Transverse colon (tissue), 4 donors: ENCODE measurements around the gene SELE. TPM values are rescaled to one million over a fixed set of nuclear protein-coding genes. Genes with fewer than 3 reads are reported as not detected.

ENCODE experiments used
- DNase-seq: peaks from one replicate; pipeline ENCODE4 v3.0.0-alpha.2; 2019
- H3K27ac ChIP-seq, 4 donors: fragments of 200-600 bp; sonication (generic); 2 replicates each; pipeline ENCODE4 v1.5.1; 2016 to 2018; ENCODE audit warnings: inconsistent platforms in 4 of 4
- H3K27me3 ChIP-seq: fragments of 200-600 bp; sonication (generic); 2 replicates; pipeline ENCODE4 v1.5.1; 2017; ENCODE audit warnings: inconsistent platforms
- H3K36me3 ChIP-seq, 4 donors: fragments of 200-600 bp; sonication (generic); 2 replicates each; pipeline ENCODE4 v1.5.1; 2017 to 2019; ENCODE audit warnings: inconsistent platforms in 4 of 4
- H3K4me1 ChIP-seq, 4 donors: fragments of 200-600 bp; sonication (generic); 2 replicates each; pipeline ENCODE4 v1.5.1; 2017 to 2020; ENCODE audit warnings: inconsistent platforms in 4 of 4
- H3K4me3 ChIP-seq, 4 donors: fragments of 200-600 bp; sonication (generic); 1 replicate in 1 of 4; 2 replicates in 3 of 4; pipeline versions ENCODE4 v1.5.1 to v1.6.1; 2017 to 2019; ENCODE audit warnings: inconsistent platforms in 4 of 4
- H3K9me3 ChIP-seq, 2 donors: fragments of 200-600 bp; sonication (generic); 2 replicates each; pipeline ENCODE4 v1.5.1; 2017 to 2019; ENCODE audit warnings: inconsistent platforms in 2 of 2
- CTCF ChIP-seq, 5 experiments: fragments of 200-600 bp in 3 of 5; fragments of 450-650 bp in 2 of 5; sonication (generic) in 3 of 5; IDR thresholded peaks; 1 replicate in 2 of 5; 2 replicates in 3 of 5; pipeline ENCODE4 v1.5.1; 2016 to 2017; ENCODE audit warnings: antibody characterized with exemption in 5 of 5, inconsistent platforms in 3 of 5, mild to moderate bottlenecking in 2 of 5, moderate library complexity in 1 of 5
- EP300 ChIP-seq: sonication (generic); formaldehyde crosslinking; IDR thresholded peaks from one replicate; pipeline ENCODE4 v1.6.1; 2017; ENCODE audit warnings: antibody characterized with exemption, low read depth
- POLR2A ChIP-seq: fragments of 450-650 bp; IDR thresholded peaks from one replicate; pipeline ENCODE4 v1.6.1; 2016; ENCODE audit warnings: antibody characterized with exemption, mild to moderate bottlenecking, moderate library complexity
- POLR2AphosphoS5 ChIP-seq, 3 donors: sonication (generic); formaldehyde crosslinking; IDR thresholded peaks; one replicate each; pipeline ENCODE4 v1.6.1; 2016; ENCODE audit warnings: antibody characterized with exemption in 3 of 3
- WGBS, 2 donors: methylation state at CpG; one replicate each; pipeline ENCODE4 v1.1.5; 2018; ENCODE audit warnings: low coverage in 1 of 2; 5-methylcytosine and 5-hydroxymethylcytosine counted together
- in situ Hi-C, 4 donors: fragments of 200-750 bp; cut with MboI; loops; one replicate each; pipeline versions ENCODE4 v1.15.0 to v1.15.1; 2017; ENCODE audit warnings: low sequenced_read_pairs in 3 of 4, low pct_ligation_motif_present in 1 of 4, low pct_unique_long_range_greater_than_20kb in 1 of 4
- intact Hi-C: fragments of 100-400 bp; cut with DNase I; formaldehyde crosslinking; loops from one replicate; pipeline ENCODE4 v1.15.1; 2023; ENCODE audit warnings: low total_unique reads
- total RNA-seq, 4 donors: library from RNA; depleted of rRNA; stranded (reverse); fragments of >200 nt; gene quantifications; one replicate each; pipeline ENCODE4 v1.1.0, GENCODE V29; 2016

The SELE gene
- total RNA-seq, 4 donors from 2014 or later = 0.14 to 0.16 TPM; not detected in 2

- H3K27me3 ChIP-seq = no peaks in the 10 kb centered on the region
- H3K4me3 ChIP-seq = no peak overlapping the region
- intact Hi-C loops = no loop called here
- in situ Hi-C loops = no loop called here
- H3K9me3 ChIP-seq = no peaks in the 10 kb centered on the region
- no peaks in the 10 kb centered on the region for H3K36me3 ChIP-seq
- TF ChIP-seq POLR2AphosphoS5 (IDR thresholded peaks at IDR 0.05) (no peak), CTCF (IDR thresholded peaks at IDR 0.05) (no peak)
- 66 to 75% methylated on average over 3 of the region's 3 CpGs for WGBS, 2 donors
- peaks cover 0 to 10% (median 0%) of the 10 kb centered on the region in 4 donors for H3K4me1 ChIP-seq
- H3K27ac ChIP-seq = no peak overlapping the region
- no peak for DNase-seq
These were observed 37.4 kb downstream of the SELE start for GRCh38 chr1:169696273-169697100.

DNA sequence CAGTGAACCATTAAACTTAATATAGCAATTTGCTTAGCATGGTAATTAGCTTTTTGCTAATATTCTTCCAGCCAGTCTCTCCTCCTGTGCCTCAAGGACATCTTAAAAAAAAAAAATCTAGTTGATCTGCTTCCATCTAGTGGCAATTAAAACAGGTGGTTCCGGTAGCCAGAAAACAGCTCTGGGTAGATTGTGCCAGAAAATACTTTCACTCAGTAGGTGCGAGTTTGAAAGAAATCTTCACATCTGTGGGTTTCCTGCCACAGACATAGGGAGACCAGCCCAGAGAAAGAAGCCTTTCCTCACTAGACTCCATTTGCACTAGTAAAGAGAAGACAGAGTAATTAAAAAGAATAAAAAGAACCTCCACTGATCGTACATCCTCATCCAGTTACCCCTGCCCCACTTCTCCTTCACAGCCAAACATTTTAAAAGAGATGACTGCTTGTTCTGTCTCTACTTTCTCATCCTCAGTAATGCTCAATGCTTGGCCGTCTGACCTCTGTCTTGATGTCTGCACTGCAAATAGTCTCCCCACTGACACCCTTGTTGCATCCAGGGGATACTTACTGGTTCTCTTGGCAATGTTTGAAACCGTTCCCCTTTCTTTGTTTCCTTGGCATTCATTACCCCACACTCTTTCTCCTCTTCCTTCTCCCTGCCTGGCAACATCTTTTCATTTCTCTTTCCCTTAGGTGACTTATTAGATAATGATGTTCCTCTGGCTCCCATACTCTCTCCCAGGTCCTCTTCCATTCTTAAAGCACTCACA, 39.4 kb downstream of the SELE start:
- intact Hi-C loops (no loop called here), in situ Hi-C loops (no loop called here)
- no peak for DNase-seq
- Histone ChIP-seq H3K9me3 (no peaks in the 10 kb centered on the region), H3K27me3 (no peaks in the 10 kb centered on the region), H3K4me1 (peaks cover 0 to 10% (median 0%) of the 10 kb centered on the region in 4 donors), H3K27ac (no peak overlapping the region), H3K36me3 (no peaks in the 10 kb centered on the region), H3K4me3 (no peak overlapping the region)
- WGBS, 2 donors = 41 to 63% methylated on average over 5 of the region's 5 CpGs
- TF ChIP-seq EP300 (no peak), POLR2A (no peak), POLR2AphosphoS5 (IDR thresholded peaks at IDR 0.05) (no peak), CTCF (IDR thresholded peaks at IDR 0.05) (no peak)

DNA sequence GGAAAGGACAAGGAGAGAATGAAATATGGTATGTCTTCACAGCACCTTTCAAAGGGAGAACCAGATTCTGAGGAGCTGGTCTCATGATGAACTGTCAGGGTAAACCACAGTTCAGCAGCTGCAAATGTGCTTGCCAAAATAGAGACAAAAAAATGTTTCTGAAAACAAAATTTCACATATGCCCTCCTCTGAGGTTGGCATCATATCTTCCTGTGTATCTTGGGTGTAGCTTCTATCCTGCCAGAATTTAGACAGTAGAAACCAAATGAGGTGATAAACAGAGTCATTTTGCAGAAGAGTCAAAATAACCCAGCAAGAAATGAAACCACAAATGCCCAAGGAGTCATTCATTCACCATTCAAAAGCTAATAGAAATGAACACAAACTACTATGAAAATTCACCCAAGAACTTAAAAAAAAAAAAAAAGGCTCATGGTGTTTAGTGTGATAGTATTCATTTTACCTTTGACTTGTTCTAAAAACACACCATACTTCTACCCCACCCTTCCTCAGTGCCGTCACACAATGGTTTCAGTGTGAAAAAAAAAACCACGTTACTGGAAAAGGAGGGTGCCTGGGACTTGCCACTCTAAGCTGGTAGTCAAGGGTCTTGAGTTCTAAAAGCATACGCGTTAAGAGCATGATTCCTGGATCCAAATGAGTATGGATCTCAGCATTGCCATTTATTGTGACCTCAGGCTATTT, 41.0 kb downstream of the SELE start:
- intact Hi-C loops = no loop called here
- in situ Hi-C loops = no loop called here
- Histone ChIP-seq H3K27me3 (no peaks in the 10 kb centered on the region), H3K4me1 (peaks cover 0 to 10% (median 0%) of the 10 kb centered on the region in 4 donors), H3K27ac (no peak overlapping the region), H3K9me3 (no peaks in the 10 kb centered on the region), H3K4me3 (no peak overlapping the region), H3K36me3 (no peaks in the 10 kb centered on the region)
- DNase-seq = no peak
- WGBS, 2 donors = 60 to 69% methylated on average over 4 of the region's 4 CpGs
- TF ChIP-seq CTCF (IDR thresholded peaks at IDR 0.05) = no peak
- TF ChIP-seq POLR2AphosphoS5 (IDR thresholded peaks at IDR 0.05) = no peak
- no peak for TF ChIP-seq POLR2A
- TF ChIP-seq EP300 = no peak

DNA sequence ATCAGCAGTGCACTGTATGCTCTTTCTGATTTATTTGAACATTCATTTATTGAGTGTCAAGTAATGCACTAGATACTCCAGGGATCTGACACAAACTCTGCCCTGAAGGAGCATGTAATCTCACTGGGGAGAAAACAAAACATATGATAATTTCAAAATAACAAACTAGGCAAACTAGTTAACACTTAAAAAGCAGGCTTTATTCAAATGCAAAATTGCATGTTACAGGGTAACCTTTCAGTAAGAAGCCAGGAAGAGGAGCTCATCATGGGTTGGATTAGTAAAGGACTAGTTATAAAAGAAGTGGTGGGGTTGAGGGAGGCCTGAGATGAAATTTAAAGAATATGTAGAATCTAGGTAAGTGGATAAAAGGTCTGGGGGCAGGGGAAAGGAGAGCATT, 43.4 kb downstream of the SELE start:
- Histone ChIP-seq H3K27me3 (no peaks in the 10 kb centered on the region), H3K36me3 (no peaks in the 10 kb centered on the region), H3K27ac (no peak overlapping the region), H3K9me3 (no peaks in the 10 kb centered on the region), H3K4me3 (no peak overlapping the region), H3K4me1 (peaks cover 0 to 6% (median 0%) of the 10 kb centered on the region in 4 donors)
- DNase-seq = no peak
- in situ Hi-C loops (no loop called here), intact Hi-C loops (no loop called here)
- TF ChIP-seq EP300 = no peak
- TF ChIP-seq CTCF (IDR thresholded peaks at IDR 0.05) = no peak
- TF ChIP-seq POLR2A = no peak
- no peak for TF ChIP-seq POLR2AphosphoS5 (IDR thresholded peaks at IDR 0.05)
